Left lung (tissue), 10 donors: ENCODE data around the gene TRIM28. TPM values are rescaled to one million over a fixed set of nuclear protein-coding genes. Genes with fewer than 3 reads are reported as not detected.

Source experiments
- ATAC-seq: fragments of 200-7000 bp; cut with Tn5 transposase; one replicate; pipeline ENCODE4 v1.9.1; 2020; ENCODE audit warnings: moderate library complexity
- DNase-seq, 4 donors: peaks; one replicate each; pipeline ENCODE4 v3.0.0-alpha.2; 2013 to 2020
- H3K27ac ChIP-seq, 2 donors: fragments of 200-600 bp; sonication (generic) in 1 of 2; one replicate each; pipeline versions ENCODE4 v1.5.0 to v1.8.0; 2020 to 2021
- H3K27me3 ChIP-seq, 2 donors: fragments of 200-600 bp; sonication (generic) in 1 of 2; one replicate each; pipeline versions ENCODE4 v1.5.0 to v1.8.0; 2020 to 2021
- H3K36me3 ChIP-seq, 2 donors: fragments of 200-600 bp; sonication (generic) in 1 of 2; one replicate each; pipeline versions ENCODE4 v1.5.0 to v1.8.0; 2020 to 2021
- H3K4me1 ChIP-seq, 2 donors: fragments of 200-600 bp; one replicate each; pipeline ENCODE4 v1.8.0; 2021
- H3K4me3 ChIP-seq, 2 donors: fragments of 200-600 bp; sonication (generic) in 1 of 2; one replicate each; pipeline versions ENCODE4 v1.5.0 to v1.8.0; 2020 to 2021; ENCODE audit warnings: mild to moderate bottlenecking in 1 of 2
- H3K9me3 ChIP-seq, 2 donors: fragments of 200-600 bp; sonication (generic) in 1 of 2; one replicate each; pipeline versions ENCODE4 v1.5.0 to v1.8.0; 2020 to 2021
- CTCF ChIP-seq, 2 donors: fragments of 200-600 bp; sonication (generic) in 1 of 2; IDR thresholded peaks; one replicate each; pipeline versions ENCODE4 v1.5.0 to v1.8.0; 2021; ENCODE audit warnings: antibody characterized with exemption in 2 of 2
- intact Hi-C, 2 donors: fragments of 100-400 bp; cut with DNase I; formaldehyde crosslinking; loops; one replicate each; pipeline versions ENCODE4 v1.11.2 to v1.14.2; 2022
- polyA plus RNA-seq, 6 donors: library from polyadenylated mRNA; unstranded; fragments of 120-200 nt; gene quantifications; one replicate each; pipeline ENCODE4 v1.2.1, GENCODE V29; 2013; ENCODE audit not compliant: insufficient read length in 6 of 6
- total RNA-seq, 2 donors: library from RNA; stranded (reverse); fragmentation: NEBNext Ultra II Directional; extraction: Animal tissue kit (Norgen Biotek cat#: 25700); gene quantifications; one replicate each; pipeline ENCODE4 v1.2.1, GENCODE V29; 2021
- donor health status: DM: no; HTN: yes; CAD: no.
- donor health status: DM: no; HTN: no; CAD: no.

TRIM28 gene
- total and polyA plus RNA-seq, 8 donors = 231 to 689 (median 613) TPM

- no peaks in the 10 kb centered on the region for H3K9me3 ChIP-seq
- H3K27me3 ChIP-seq = no peaks in the 10 kb centered on the region
- no peaks in the 10 kb centered on the region for H3K36me3 ChIP-seq
- H3K27ac ChIP-seq = no peak overlapping the region
- DNase-seq (no peak), ATAC-seq (no peak)
- intact Hi-C loops = no loop called here
- no peak overlapping the region for H3K4me3 ChIP-seq
- H3K4me1 ChIP-seq = peaks cover 9 to 20% of the 10 kb centered on the region in 2 donors
- TF ChIP-seq CTCF (IDR thresholded peaks at IDR 0.05) = no peak
These were observed 21.2 kb upstream of the TRIM28 start for GRCh38 chr19:58522709-58523108.

DNA sequence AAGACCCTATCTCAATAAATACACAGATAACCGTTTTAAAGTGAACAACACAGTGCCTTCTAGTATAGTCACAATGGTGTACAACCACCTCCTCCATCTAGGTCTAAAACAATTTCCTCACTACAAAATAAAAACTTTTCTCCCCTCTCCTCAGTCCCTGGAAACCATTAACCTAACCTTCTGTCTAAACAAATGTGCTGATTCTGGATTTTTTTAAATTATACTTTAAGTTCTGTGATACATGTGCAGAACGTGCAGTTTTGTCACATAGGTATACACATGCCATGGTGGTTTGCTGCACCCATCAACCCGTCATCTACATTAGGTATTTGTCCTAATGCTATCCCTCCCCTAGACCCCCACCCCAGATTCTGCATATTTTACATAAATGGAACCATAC is 14.5 kb upstream of the TRIM28 start:
- DNase-seq (no peak), ATAC-seq (no peak)
- Histone ChIP-seq H3K4me1 (no peaks in the 10 kb centered on the region), H3K4me3 (no peak overlapping the region), H3K27me3 (peaks cover 0 to 10% of the 10 kb centered on the region in 2 donors), H3K27ac (no peak overlapping the region), H3K9me3 (no peaks in the 10 kb centered on the region), H3K36me3 (no peaks in the 10 kb centered on the region)
- intact Hi-C loops = no loop called here
- no peak for TF ChIP-seq CTCF (IDR thresholded peaks at IDR 0.05)

DNA sequence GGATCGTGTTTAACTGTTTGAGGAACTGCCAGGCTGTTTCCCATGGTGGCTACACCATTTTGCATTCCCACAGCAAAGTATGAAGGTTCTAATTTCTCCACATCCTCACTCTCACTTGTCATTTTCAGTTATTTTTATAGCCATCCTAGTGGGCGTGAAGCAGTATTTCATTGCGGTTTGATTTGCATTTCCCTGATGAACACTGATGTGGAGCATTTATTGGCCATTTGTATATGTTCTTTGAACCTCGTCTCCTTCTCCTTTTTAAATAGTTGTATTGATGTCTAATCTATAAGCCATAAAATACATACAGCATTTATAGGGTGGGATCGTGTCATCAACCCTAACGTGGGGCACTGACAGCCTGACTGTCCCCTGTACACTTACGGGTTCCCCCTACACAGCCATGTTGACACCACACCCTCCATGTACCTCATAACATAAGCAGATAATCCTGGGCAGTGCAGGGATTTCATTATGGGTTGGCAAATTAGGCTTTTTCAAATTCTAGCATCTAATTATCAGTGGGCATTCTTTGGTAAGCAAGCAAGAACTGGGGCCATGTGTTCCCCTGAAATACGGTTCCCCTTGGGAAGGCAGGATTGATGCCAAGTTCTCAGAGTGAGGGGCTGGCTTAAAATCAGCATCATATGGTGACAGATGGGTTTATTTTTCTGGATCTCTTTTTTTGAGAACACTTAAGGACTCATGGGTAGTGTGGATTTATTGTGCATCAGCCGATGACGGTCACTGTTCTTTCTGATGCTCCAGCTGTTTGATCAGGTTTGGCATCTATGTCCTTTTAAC is 12.6 kb upstream of the TRIM28 start:
- Histone ChIP-seq H3K27me3 (peaks cover 0 to 10% of the 10 kb centered on the region in 2 donors), H3K4me3 (no peak overlapping the region), H3K36me3 (no peaks in the 10 kb centered on the region), H3K27ac (no peak overlapping the region), H3K9me3 (no peaks in the 10 kb centered on the region), H3K4me1 (no peaks in the 10 kb centered on the region)
- intact Hi-C loops = no loop called here
- no peak for TF ChIP-seq CTCF (IDR thresholded peaks at IDR 0.05)
- ATAC-seq (no peak), DNase-seq (no peak)

- intact Hi-C loops = no loop called here
- no peak for ATAC-seq
- H3K9me3 ChIP-seq = no peaks in the 10 kb centered on the region
- H3K27me3 ChIP-seq = peaks cover 6 to 27% of the 10 kb centered on the region in 2 donors
- H3K36me3 ChIP-seq = no peaks in the 10 kb centered on the region
- H3K27ac ChIP-seq = no peak overlapping the region
- no peak overlapping the region for H3K4me3 ChIP-seq
- DNase-seq = no peak
- peaks cover 9 to 15% of the 10 kb centered on the region in 2 donors for H3K4me1 ChIP-seq
- TF ChIP-seq CTCF (IDR thresholded peaks at IDR 0.05) = no peak
These were observed 8.0 kb upstream of the TRIM28 start for GRCh38 chr19:58535857-58536256.

- ATAC-seq = no peak
- H3K27ac ChIP-seq = no peak overlapping the region
These were observed 6.7 kb upstream of the TRIM28 start for GRCh38 chr19:58536852-58537798.

More at GRCh38 chr19:58536852-58537798, 6.7 kb upstream of the TRIM28 start:
- intact Hi-C loops = no loop called here
- peaks cover 9 to 15% of the 10 kb centered on the region in 2 donors for H3K4me1 ChIP-seq
- TF ChIP-seq CTCF (IDR thresholded peaks at IDR 0.05) = no peak
- H3K4me3 ChIP-seq = no peak overlapping the region
- H3K36me3 ChIP-seq = no peaks in the 10 kb centered on the region
- DNase-seq = no peak
- no peaks in the 10 kb centered on the region for H3K9me3 ChIP-seq
- H3K27me3 ChIP-seq = peaks cover 6 to 19% of the 10 kb centered on the region in 2 donors
